Right cardiac atrium (tissue), 5 donors: ENCODE data around the gene SLC6A6. TPM values are rescaled to one million over a fixed set of nuclear protein-coding genes. Genes with fewer than 3 reads are reported as not detected.

Experiments used
- ATAC-seq, 2 donors: fragments of 200-7000 bp; cut with Tn5 transposase; one replicate each; pipeline versions ENCODE4 v1.8.0 to v1.9.1; 2020; ENCODE audit warnings: moderate library complexity in 2 of 2, mild to moderate bottlenecking in 1 of 2
- DNase-seq, 3 donors: peaks; one replicate each; pipeline ENCODE4 v3.0.0-alpha.2; 2020
- H3K27ac ChIP-seq: one replicate; pipeline ENCODE4 v1.5.1; 2013; ENCODE audit warnings: mild to moderate bottlenecking, low read length, control low read depth, moderate library complexity
- H3K27me3 ChIP-seq: one replicate; pipeline ENCODE4 v1.6.1; 2013; ENCODE audit not compliant: control insufficient read depth, insufficient read depth
- H3K4me1 ChIP-seq: one replicate; pipeline ENCODE4 v1.6.1; 2013; ENCODE audit warnings: low read length; ENCODE audit not compliant: control insufficient read depth, insufficient read depth
- H3K4me3 ChIP-seq: one replicate; pipeline ENCODE4 v1.5.1; 2013; ENCODE audit warnings: low read length, control low read depth
- H3K9me3 ChIP-seq: one replicate; pipeline ENCODE4 v1.6.1; 2013; ENCODE audit warnings: low read length; ENCODE audit not compliant: control insufficient read depth
- WGBS: extraction: QIAGEN DNeasy Blood & Tissue Kit; methylation state at CpG from one replicate; pipeline ENCODE4 v1.1.7; 2013; 5-methylcytosine and 5-hydroxymethylcytosine counted together
- intact Hi-C, 4 donors: fragments of 100-400 bp; cut with DNase I; formaldehyde crosslinking; loops; one replicate each; pipeline versions ENCODE4 v1.11.0 to v1.14.0; 2022 to 2023
- polyA plus RNA-seq: library from polyadenylated mRNA; stranded (reverse); fragments of 200-250 nt; gene quantifications from one replicate; pipeline ENCODE4 v1.2.3, GENCODE V29; 2013
- total RNA-seq, 4 donors: library from RNA; stranded (reverse); fragmentation: NEBNext Ultra II Directional; extraction: Animal tissue kit (Norgen Biotek cat#: 25700); gene quantifications; one replicate each; pipeline ENCODE4 v1.2.1, GENCODE V29; 2021
- donor health status: healthy with polysubstance abuse.
- donor health status: DM: no; HTN: yes; CAD: no.
- donor health status: DM: no; HTN: no; CAD: no.
- donor health status: DM: no; HTN: yes; CAD: no; lungs with severe emphysema.
- donor health status: DM: yes; HTN: yes; CAD: no.

SLC6A6 gene
- total and polyA plus RNA-seq, 5 donors, result 21.3 to 106 (median 31.6) TPM

DNA sequence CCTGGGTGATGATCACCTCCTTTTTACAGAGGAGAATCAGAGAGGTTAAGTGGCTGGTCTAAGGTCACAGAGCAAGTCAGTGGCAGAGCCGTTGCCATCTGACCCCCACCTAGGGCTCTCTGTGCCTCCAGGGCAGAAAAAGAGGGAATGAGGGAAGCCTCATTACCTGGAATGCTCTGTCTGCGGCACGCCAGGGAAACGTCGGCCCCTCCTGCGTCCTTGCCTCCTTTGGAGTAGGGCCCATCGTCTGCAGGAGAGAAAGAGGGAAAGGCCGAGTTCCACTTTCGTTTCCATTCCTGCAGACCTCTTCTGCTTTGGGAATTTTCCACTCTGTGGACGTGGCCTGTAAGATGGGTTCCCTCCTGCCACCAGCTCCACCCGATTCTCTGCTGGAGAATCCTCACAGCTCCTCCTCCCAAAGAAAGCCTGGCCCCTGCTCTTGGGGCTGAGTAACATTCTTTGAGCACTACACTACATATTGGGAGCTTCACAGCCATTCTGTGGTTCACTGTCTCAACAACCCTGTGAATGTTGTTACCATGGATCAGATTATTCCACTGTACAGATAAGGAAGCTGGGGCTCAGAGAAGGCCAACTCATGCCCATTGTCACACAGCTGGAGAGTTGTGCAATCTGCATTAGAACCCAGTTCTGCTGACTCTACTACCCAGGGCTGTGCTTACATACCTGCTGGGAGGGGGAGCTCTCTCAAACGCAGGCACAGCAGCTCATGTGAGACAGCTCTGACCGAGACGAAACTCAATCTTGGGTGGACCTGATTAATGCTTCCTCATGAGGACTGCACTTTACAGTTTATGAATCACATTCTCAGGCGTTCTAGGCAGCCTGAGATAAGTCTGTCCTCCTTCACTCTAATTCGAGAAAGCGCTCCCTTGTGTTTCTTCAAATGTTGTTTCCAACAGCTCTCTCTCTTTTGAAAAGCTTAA lies 123.6 kb downstream of the SLC6A6 start:
- Histone ChIP-seq H3K27me3 (no peaks in the 10 kb centered on the region), H3K4me1 (peaks cover 7% of the 10 kb centered on the region), H3K4me3 (no peak overlapping the region), H3K27ac (peak overlapping the region; percentile 92), H3K9me3 (no peaks in the 10 kb centered on the region)
- 43% methylated on average over 17 of the region's 17 CpGs for WGBS
- DNase-seq (peak in 1 of 3 donors; percentile 44), ATAC-seq (peak in 1 of 2 donors; percentile 52)
- intact Hi-C loops, result no loop called here

- H3K27ac ChIP-seq, result no peak overlapping the region
- peaks cover 7% of the 10 kb centered on the region for H3K4me1 ChIP-seq
These were observed 125.7 kb downstream of the SLC6A6 start for GRCh38 chr3:14528081-14528480.

GRCh38 chr3:14531856-14532395 lies 129.5 kb downstream of the SLC6A6 start:
- H3K4me1 ChIP-seq, result peaks cover 6% of the 10 kb centered on the region
- 92% methylated on average over 17 of the region's 17 CpGs for WGBS
- no peaks in the 10 kb centered on the region for H3K27me3 ChIP-seq
- DNase-seq (peak in 2 of 3 donors; percentile 37 to 38), ATAC-seq (peak in 1 of 2 donors; percentile 7)
- intact Hi-C loops, result no loop called here
- H3K27ac ChIP-seq, result no peak overlapping the region
- H3K4me3 ChIP-seq, result no peak overlapping the region
- H3K9me3 ChIP-seq, result no peaks in the 10 kb centered on the region

More at GRCh38 chr3:14528081-14528480, 125.7 kb downstream of the SLC6A6 start:
- no peak for DNase-seq
- 86% methylated on average over 3 of the region's 3 CpGs for WGBS
- no peak for ATAC-seq
- H3K27me3 ChIP-seq, result no peaks in the 10 kb centered on the region
- H3K4me3 ChIP-seq, result no peak overlapping the region
- H3K9me3 ChIP-seq, result no peaks in the 10 kb centered on the region
- intact Hi-C loops, result no loop called here

GRCh38 chr3:14532691-14533456 lies 130.5 kb downstream of the SLC6A6 start:
- Histone ChIP-seq H3K27me3 (no peaks in the 10 kb centered on the region), H3K27ac (no peak overlapping the region), H3K9me3 (no peaks in the 10 kb centered on the region), H3K4me3 (no peak overlapping the region), H3K4me1 (peaks cover 6% of the 10 kb centered on the region)
- ATAC-seq, result peak; percentile 78 to 96
- 50% methylated on average over 20 of the region's 20 CpGs for WGBS
- intact Hi-C loops, result no loop called here
- DNase-seq, result peak; percentile 68 to 81 (median 78)

DNA sequence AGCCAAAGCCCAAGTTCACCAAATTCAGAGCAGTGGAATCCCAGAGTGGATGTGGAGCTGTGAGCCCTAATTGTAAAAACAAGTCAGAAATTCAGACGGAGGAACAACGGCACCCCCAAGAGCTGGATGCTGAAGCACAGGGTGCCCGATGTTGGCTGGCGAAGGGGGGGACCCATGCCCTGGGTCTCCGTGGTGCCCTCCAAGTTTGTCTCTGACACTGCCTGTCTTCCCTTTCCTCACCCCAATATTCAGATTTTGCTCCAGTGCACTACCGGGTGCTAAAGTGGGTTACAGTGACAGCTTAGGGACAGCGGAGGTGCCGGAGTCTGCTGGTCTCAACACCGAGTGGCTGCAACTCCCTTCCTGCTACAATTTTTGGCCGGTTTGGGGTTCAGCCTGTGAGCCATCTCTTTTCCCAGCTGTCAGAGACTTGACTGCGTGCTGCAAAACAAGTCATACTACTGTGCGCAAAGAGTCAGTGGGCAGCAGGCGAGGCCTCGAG lies 131.1 kb downstream of the SLC6A6 start:
- no peak for ATAC-seq
- WGBS, result 62% methylated on average over 14 of the region's 14 CpGs

DNA sequence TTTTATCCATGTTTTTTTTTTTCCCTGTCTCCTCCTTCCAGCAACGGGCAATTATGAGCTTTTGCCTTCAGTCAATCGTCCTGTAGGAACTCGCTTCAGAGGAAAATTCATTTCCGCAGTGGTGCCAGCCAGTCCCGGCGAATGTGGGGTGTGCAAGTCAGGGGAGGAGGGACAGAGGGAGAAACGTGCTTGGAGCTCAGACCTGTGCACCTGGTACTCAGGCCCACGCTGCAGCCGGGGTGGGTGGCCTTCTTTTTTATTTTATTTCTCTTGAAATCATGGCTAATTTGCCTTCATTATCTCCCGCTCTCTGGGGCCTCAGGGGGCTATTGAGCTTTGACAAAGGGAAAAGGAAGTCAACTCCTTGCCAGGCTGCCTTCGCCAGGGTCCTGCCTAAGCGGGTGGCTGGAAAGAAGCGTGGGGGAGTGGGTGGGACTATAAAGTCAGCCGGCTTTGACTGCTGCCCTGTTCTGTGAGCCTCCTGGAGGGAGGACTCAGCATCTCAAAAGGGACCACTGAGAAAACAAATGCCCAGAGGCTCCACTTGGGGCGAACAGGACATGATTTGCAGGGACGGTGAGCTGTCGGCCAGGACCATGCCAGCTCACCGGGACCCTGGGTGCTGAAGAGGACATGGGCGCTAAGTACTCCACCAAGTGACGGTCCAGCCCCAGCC lies 132.2 kb downstream of the SLC6A6 start:
- H3K4me1 ChIP-seq, result peaks cover 10% of the 10 kb centered on the region
- peak in 1 of 3 donors; percentile 43 for DNase-seq
- H3K4me3 ChIP-seq, result no peak overlapping the region
- no peaks in the 10 kb centered on the region for H3K9me3 ChIP-seq
- no peaks in the 10 kb centered on the region for H3K27me3 ChIP-seq
- WGBS, result 28% methylated on average over 20 of the region's 20 CpGs
- H3K27ac ChIP-seq, result no peak overlapping the region
- ATAC-seq, result peak in 1 of 2 donors; percentile 12
- intact Hi-C loops, result no loop called here

More for the DNA sequence above, 131.1 kb downstream of the SLC6A6 start:
- H3K27ac ChIP-seq, result no peak overlapping the region
- intact Hi-C loops, result no loop called here
- no peaks in the 10 kb centered on the region for H3K27me3 ChIP-seq
- peak in 1 of 3 donors; percentile 14 for DNase-seq
- H3K4me1 ChIP-seq, result peaks cover 6% of the 10 kb centered on the region
- H3K4me3 ChIP-seq, result no peak overlapping the region
- no peaks in the 10 kb centered on the region for H3K9me3 ChIP-seq

DNA sequence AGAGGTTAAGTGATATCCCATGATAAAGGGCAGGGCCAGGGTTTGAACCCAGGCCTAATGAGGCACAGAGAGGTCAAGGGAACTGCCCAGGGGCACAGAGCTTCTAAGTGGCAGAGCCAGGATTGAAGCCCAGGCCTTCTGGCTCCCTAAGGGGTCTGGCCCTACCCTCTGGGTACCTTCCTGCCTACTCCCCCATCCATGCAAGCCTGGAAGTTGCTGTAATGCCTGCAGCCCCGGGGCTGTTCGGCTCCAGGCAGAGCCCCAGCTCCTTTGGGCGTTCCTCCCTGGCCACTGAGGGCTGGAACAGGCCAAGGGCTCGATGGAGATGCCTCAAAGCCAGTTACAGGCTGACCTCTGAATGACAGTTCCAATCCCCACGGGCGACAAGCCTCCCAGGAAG lies 133.2 kb downstream of the SLC6A6 start:
- H3K27ac ChIP-seq, result no peak overlapping the region
- DNase-seq (no peak), ATAC-seq (no peak)
- WGBS, result 71% methylated on average over 6 of the region's 6 CpGs
- intact Hi-C loops, result no loop called here
- H3K4me1 ChIP-seq, result peaks cover 10% of the 10 kb centered on the region
- H3K4me3 ChIP-seq, result no peak overlapping the region
- no peaks in the 10 kb centered on the region for H3K27me3 ChIP-seq
- no peaks in the 10 kb centered on the region for H3K9me3 ChIP-seq

DNA sequence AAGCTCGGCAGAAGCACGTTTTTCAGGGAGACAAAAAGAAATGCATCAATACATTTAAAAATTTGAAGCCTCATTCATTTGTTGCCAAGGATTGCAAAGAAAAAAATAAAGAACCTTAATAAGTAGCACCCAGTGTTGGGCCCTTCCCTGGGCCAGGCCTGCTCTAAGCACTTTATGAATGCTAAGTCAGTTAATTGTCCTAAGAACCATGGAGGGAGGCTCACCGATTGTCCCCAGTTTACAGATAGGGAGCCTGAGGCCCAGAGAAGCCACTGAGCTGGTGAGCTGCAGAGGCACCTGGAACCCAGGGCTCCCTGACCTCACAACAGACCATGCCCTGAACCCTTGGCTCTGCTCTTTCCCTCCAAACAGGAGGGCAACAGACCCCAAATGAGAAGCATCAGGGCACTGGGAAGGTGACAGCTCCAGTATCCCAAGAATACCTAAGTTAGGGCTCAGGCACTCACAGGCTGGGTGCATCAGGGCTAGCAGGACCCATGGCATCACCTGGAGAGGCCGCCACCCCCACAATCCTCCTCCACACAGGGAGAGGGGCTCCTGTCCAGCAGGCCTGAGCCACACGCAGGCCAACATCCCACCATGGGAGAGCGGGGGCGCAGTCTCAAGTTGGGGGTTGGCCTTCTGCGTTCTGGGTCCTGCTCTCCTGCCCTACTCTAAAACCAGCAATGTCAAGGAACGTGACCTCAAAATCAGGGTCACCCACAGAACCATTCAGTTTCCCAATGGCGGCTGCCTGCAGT lies 133.8 kb downstream of the SLC6A6 start:
- Histone ChIP-seq H3K4me1 (peaks cover 10% of the 10 kb centered on the region), H3K4me3 (no peak overlapping the region), H3K9me3 (no peaks in the 10 kb centered on the region), H3K27me3 (no peaks in the 10 kb centered on the region), H3K27ac (no peak overlapping the region)
- ATAC-seq (no peak), DNase-seq (peak in 1 of 3 donors; percentile 27)
- intact Hi-C loops, result no loop called here
- WGBS, result 87% methylated on average over 10 of the region's 10 CpGs

DNA sequence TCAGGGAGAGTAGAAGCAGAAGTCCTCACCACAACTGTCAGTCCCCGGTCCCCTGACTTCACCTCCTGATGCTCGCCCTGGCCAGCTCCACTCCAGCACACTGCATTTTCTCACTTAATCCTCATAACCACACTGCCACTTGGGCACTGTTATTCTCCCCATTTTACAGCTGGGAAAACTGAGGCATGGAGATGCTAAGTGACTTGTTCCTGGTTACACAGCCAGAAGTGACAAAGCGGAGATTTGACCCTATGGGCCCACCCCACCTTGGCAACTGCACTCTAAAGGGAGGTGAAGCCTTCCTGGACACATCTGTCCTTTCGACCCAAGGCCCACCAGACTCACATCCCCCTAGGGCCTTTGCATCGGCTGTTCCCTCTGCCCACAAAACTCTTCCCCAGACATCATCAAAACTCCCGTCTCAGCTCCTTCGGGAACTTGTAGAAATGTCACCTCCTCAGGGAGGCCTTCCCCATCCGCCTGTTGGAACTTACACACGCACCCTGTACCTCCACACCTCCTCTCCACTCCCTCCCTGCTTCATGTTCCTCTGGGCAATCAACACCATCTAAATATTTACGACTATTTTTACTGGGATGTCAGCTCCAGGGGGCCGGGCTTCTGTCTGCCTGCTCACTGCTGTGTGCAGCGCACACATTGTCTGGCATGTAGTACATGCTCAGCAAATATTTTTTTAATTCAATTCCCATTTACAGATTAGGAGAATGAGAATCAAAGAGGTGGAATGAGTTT lies 134.6 kb downstream of the SLC6A6 start:
- 91% methylated on average over 12 of the region's 12 CpGs for WGBS
- Histone ChIP-seq H3K27ac (no peak overlapping the region), H3K27me3 (no peaks in the 10 kb centered on the region), H3K4me3 (no peak overlapping the region), H3K4me1 (peaks cover 10% of the 10 kb centered on the region), H3K9me3 (no peaks in the 10 kb centered on the region)
- DNase-seq (no peak), ATAC-seq (no peak)
- intact Hi-C loops, result no loop called here
